Stimulated activated CD8-positive, alpha-beta memory T cell treated with anti-CD3 and anti-CD28 coated beads, Interleukin-15, amount 100 ng/mL, for 24 hours (primary cell): ENCODE measurements around the gene ACTG1.

Experiments
- DNase-seq: peaks from one replicate; pipeline ENCODE4 v3.0.0-alpha.2; 2020; ENCODE audit warnings: low read depth

The ACTG1 gene

DNA sequence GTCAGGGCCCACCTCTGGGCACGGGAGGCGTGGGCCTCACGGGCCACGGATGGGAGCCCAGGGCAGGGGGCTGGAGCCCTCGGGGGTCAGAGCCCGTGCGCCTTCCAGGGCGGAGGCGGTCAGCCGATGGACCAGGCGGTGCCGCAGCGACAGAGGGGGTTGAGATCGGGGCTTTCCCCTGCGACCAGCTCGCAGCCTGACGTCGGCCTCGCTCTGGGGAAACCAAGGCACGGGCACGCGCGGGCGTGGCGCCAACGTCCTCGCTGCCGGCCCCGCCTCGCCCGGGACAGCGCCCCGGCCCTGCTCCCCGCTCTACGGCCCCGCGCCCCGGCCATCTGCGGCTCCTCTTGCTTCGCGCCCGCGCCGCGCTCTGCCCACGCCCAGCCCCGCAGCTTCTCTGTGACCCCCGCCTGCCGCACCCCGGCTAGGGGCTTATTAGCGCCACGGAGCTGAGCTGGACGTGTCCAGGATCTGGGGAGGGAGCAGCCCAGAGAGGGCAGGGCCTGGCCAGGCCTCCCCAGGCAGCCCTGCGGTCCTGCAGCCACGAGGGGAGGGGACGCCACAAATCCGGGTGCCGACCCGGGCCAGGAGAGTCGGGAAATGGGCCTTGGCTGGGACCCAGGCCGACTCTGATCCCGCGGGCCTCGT lies 13.5 kb downstream of the ACTG1 start:
- DNase-seq: no peak

- DNase-seq: no peak
Observed at GRCh38 chr17:81494626-81495377, 17.8 kb downstream of the ACTG1 start.

DNA sequence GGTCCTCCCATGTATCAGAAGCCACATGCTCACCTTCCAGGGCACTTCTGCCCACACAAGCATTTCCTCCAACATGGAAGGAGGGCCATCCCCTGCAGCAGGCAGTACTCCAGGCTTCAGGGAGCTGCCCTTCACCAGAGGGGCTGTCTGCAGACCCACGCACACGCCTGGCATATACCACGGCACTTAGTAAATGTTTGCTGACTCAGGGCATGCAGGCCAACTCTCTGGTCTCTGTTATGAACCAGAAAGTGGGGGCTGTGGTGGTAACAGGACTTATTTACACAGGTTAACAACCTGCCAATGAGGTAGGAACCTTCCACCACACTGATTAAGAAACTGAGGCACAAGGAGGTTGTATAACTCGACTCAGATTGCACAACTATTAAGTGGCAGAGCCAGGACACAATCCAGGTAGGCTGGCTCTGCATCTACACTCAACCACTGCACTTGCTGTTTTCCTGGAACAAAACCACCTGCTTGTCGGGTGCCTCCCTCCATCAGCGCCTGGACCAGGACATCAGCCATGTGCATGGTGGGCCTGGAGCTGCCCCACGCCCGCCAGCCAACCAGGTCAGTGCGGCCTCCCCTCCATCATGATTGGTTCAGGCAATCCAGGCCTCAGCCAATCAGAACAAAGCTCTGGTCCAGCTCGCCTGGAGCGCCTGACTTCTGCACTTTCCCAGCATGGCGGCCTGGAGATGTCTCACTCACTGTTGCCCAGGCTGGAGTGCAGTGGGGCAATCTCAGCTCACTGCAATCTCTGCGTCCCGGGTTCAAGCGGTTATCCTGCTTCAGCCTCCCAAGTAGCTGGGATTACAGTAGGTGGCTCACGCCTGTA lies 19.2 kb downstream of the ACTG1 start:
- no peak for DNase-seq

DNA sequence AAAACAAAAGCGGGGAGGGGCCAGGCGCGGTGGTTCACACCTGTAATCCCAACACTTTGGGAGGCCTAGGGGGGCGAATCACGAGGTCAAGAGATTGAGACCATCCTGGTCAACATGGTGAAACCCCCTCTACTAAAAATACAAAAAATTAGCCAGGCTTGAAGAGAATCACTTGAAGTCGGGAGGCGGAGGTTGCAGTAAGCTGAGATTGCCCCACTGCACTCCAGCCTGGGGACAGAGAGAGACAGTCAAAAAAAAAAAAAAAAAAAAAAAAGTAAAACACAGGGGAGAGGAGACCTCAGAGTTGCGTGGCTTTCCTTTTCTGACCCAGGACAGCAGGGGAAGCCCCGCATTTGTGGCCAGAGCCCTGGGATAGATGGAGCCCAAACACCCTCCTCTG lies 19.9 kb downstream of the ACTG1 start:
- DNase-seq: no peak

DNA sequence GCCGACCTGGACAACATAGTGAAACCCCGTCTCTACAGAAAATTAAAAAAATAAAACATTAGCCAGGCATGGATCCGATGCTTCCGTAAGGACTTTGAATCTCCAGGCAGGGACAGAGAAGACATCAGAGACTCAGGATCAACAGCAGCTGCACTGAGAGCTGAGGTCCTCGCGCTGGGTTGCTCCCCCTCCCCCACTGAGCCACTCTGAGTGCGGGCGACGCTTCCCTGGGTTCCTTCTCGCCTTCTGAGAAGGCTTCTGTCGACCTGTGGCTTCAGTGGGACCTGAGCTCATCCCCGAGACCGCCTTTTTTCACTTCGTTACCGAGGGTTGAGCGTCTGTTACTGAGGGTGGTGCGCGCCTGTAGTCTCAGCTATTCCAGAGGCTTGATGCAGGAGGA lies 20.4 kb downstream of the ACTG1 start:
- DNase-seq: no peak

GRCh38 chr17:81491761-81492160 lies 20.8 kb downstream of the ACTG1 start:
- no peak for DNase-seq

DNA sequence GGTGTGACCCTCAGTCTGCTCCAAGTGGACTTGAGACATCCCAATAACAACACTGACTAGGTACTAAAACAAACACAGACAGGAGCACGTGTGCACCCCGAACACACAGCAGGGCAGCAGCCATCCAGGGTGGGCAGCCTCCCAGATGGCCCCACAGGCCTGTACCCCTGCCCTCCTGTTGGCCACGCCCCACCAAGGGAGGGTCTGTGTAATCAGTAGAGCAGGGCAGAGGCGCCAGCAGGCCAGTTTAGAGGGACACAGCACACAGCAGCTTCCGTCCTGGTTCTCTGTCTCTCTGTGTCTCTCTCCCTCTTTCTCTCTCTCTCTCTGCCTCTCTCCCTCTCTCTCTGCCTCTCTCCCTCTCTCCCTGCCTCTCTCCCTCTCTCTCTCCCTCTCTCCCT lies 21.4 kb downstream of the ACTG1 start:
- DNase-seq: no peak

DNA sequence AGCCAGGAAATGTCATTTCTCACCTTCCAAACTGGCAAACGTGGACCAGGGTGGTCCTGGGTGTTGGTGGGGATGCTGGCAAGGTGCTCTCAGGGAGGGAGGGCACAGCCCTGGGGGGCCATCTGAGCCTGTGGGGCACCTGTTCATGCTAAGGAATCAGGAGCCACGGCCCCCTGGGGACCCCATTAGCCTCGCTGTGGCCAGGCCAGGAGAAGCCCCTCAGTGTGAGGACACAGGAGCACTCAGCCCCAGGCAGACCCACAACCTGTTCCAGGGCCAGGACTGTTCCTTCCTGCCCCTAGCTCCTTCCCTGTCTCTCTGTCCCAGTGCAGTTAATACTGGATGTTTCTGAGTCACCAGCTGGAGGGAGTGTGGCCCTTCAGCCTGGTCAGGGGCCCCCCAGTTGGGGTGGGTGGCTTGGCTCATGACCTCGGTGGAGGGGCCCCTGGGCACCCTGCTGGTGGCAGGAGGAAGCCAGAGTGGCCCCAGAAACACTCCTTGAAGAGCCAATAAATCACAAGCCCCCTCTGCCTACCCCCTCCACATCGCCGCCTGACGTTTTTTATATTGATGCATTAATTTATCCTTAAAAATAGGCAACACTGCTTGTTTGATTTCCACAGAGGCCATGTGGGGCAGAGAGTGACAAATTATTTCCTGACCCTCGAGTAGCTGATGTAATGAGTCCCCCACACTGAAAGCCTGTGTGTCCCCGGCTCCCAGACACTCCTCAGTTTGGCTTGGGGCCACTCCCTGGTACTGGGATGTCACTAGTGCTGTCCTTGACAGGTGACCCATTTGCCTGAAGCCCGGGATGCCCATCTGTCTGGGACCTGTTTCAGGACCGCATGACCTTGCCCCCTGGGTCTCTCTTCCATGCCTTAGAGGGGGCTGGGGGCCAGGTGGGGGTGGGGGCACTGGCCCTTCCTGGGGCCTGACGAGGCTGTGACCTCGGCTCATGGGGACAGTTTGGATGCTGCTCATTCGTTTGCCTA lies 22.3 kb downstream of the ACTG1 start:
- DNase-seq: no peak

GRCh38 chr17:81489012-81489997 lies 23.3 kb downstream of the ACTG1 start:
- no peak for DNase-seq

DNA sequence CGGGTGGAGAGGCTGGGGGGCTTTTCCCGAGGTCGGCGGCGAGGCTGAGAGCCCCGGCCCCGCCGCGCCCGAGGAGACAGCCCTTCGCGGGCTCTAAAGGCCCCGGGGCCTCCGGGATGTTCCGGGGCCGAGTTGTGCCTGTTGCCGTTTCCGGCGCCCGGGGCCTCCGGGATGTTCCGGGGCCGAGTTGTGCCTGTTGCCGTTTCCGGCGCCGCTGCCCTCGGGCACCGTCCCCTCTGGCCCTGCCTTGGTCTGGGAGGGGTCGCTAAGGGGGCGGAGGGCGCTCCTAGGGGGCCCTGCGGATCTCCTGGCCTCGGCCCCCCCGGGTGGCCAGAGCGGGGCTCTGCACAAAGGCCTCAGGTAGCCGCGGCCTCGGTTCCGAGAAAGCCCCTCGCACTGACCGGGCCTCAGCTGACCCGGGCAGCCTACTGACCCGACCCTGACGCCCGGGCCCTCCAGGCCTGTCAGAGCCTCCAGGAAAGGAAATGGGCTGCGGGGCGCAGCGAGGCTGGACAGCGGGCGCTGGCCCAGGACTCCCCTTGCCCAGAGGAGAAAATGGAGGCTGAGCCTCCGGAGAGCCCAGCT lies 24.2 kb downstream of the ACTG1 start:
- no peak for DNase-seq

GRCh38 chr17:81487487-81488275 lies 24.9 kb downstream of the ACTG1 start:
- peak; percentile 70 for DNase-seq

DNA sequence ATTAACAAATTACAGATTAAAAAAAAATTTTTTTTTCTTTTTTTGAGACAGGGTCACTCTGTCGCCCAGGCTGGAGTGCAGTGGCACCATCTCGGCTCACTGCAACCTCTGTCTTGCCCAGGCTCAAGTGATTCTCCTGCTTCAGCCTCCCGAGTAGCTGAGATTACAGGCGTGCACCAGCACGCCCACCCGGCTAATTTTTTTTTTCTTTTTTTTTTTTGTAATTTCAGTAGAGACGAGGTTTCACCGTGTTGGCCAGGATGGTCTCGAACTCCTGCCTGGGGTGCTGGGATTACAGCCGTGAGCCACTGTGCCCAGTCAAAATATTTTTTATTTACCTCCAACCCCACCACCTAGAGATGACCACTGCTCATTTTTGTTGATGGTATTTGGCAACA lies 25.5 kb downstream of the ACTG1 start:
- no peak for DNase-seq

DNA sequence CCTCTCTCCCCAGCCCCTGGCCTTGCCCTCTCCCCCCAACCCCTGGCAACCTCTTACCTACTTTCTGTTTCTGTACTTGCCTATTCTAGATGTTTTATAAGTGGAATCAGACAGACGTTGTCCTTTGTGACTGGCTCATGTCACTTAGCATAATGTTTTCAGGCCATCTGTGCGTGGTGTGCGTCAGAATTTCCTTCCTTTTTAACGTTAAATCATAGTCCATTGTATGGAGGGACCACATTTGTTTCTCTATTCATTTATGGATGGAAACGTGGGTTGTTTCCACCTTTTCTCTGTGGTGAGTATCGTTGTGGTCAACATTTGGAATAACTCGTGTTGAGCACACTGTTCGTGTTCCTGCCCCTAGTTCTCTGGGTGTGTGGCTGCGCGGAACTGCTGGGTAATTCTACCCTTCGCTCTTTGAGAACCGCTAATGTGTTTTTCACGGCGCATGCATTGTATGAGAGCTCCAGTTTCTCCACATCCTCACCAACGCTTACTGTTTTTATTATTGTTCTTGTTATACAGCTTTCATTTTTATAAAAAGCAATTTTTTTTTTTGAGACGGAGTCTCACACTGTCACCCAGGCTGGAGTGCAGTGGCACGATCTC lies 26.3 kb downstream of the ACTG1 start:
- DNase-seq: no peak

DNA sequence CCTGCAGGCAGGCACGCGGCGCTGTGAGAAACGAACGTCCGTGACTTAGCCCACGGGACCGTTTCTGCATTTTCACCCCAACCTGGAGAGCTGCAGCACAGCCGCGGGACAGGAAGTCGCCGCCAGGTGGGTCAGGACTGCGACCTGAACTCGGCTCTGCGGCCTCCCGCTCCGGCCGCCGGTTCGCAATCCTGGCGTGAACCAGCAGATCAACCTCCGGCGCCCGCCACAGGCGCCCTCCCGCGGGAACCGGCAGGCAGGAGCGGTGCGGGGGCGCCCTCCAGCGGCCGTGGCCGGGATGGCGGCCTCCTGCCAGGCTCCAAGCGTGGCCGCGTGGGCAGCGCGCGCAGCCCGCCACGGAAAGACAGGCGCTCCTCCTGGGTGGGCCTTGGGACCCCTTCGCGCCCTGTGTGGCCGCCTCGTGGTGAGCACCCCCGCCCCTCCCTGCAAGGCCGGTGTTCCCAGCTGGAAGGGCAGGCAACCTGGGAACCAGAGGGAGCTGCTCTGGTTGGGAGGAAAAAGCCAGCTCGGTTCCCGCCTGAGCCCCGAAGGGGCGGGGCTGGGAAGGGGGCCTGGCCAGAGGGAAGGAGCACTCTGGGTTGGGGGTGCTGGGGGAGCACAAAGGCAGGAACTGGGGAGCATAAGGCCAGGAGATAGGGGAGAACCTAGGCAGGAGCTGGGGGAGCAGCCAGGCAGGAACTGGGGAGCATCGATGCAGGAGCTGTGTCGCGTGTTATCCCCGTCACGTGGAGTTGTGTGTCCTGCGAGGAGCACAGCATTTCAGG lies 28.2 kb downstream of the ACTG1 start:
- peak; percentile 93 for DNase-seq

- DNase-seq: no peak
Observed at GRCh38 chr17:81483862-81484194, 28.8 kb downstream of the ACTG1 start.

- DNase-seq: no peak
Observed at GRCh38 chr17:81483085-81483861, 29.3 kb downstream of the ACTG1 start.

DNA sequence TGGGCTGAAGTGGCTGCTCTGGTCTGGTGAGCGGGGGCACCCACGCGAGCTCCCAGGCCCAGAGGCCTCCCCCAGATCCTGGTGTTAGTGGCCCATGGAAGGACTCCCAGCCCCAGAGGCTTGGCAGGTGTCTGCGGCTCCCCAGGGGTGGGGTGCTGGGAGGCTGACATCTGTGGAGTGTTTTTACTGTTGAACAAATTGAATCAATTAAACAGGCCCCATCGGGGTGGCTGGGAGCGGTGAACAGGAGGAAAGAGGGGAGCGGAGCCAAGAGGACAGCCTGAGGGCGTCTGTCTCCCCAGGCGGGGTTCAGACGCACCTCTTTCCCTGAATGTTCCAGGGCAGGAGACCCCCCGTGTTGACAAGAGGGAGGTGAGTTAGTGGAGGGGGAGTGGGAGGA lies 29.9 kb downstream of the ACTG1 start:
- no peak for DNase-seq
